ENCODE results near the gene MAP3K20.
"Not testable (repeated sequence)": the region's sequence is repeated elsewhere in the genome, so short reads cannot be mapped to it uniquely, and the experiment has no call there.

The MAP3K20 gene

GRCh38 chr2:173038257-173038656 lies 37.4 kb upstream of the MAP3K20 start:
- not testable (repeated sequence) for H3K4me3 ChIP-seq (ENCODE audit: low read depth in 1 of 2, low read length in 2 of 2); H3K27ac ChIP-seq (ENCODE audit: low read depth, low read length); H3K9ac ChIP-seq (ENCODE audit: low read length); H3K9me3 ChIP-seq (ENCODE audit: low read length); H3K27me3 ChIP-seq (ENCODE audit: control insufficient read depth in 1 of 2, insufficient read depth in 2 of 2, low read length in 2 of 2); H3K36me3 ChIP-seq (ENCODE audit: insufficient read depth, low read length)
- H3K4me1 ChIP-seq (ENCODE audit: insufficient read depth, low read length), result peaks cover 25% of the 10 kb centered on the region

- Histone ChIP-seq H3K27ac (ENCODE audit: low read depth, low read length) (no peak overlapping the region), H3K4me1 (ENCODE audit: insufficient read depth, low read length) (peaks cover 39% of the 10 kb centered on the region), H3K36me3 (ENCODE audit: insufficient read depth, low read length) (no peaks in the 10 kb centered on the region), H3K27me3 (ENCODE audit: control insufficient read depth in 1 of 2, insufficient read depth in 2 of 2, low read length in 2 of 2) (no peaks in the 10 kb centered on the region), H3K9ac (ENCODE audit: low read length) (no peak overlapping the region), H3K9me3 (ENCODE audit: low read length) (no peaks in the 10 kb centered on the region), H3K4me3 (ENCODE audit: low read depth in 1 of 2, low read length in 2 of 2) (no peak overlapping the region)
Measured at GRCh38 chr2:173040729-173041128, 34.9 kb upstream of the MAP3K20 start.

GRCh38 chr2:173043476-173043875 lies 32.2 kb upstream of the MAP3K20 start:
- Histone ChIP-seq H3K27me3 (ENCODE audit: control insufficient read depth in 1 of 2, insufficient read depth in 2 of 2, low read length in 2 of 2) (no peaks in the 10 kb centered on the region), H3K27ac (ENCODE audit: low read depth, low read length) (no peak overlapping the region), H3K4me1 (ENCODE audit: insufficient read depth, low read length) (peaks cover 30% of the 10 kb centered on the region), H3K9ac (ENCODE audit: low read length) (no peak overlapping the region), H3K9me3 (ENCODE audit: low read length) (no peaks in the 10 kb centered on the region), H3K4me3 (ENCODE audit: low read depth in 1 of 2, low read length in 2 of 2) (no peak overlapping the region), H3K36me3 (ENCODE audit: insufficient read depth, low read length) (no peaks in the 10 kb centered on the region)

GRCh38 chr2:173043897-173044519 lies 31.6 kb upstream of the MAP3K20 start:
- H3K27me3 ChIP-seq (ENCODE audit: control insufficient read depth in 1 of 2, insufficient read depth in 2 of 2, low read length in 2 of 2), result no peaks in the 10 kb centered on the region
- H3K36me3 ChIP-seq (ENCODE audit: insufficient read depth, low read length), result no peaks in the 10 kb centered on the region
- H3K4me3 ChIP-seq (ENCODE audit: low read depth in 1 of 2, low read length in 2 of 2), result no peak overlapping the region
- no peak overlapping the region for H3K27ac ChIP-seq (ENCODE audit: low read depth, low read length)
- no peak overlapping the region for H3K9ac ChIP-seq (ENCODE audit: low read length)
- no peaks in the 10 kb centered on the region for H3K9me3 ChIP-seq (ENCODE audit: low read length)
- peaks cover 36% of the 10 kb centered on the region for H3K4me1 ChIP-seq (ENCODE audit: insufficient read depth, low read length)

- Histone ChIP-seq H3K9me3 (ENCODE audit: low read length) (no peaks in the 10 kb centered on the region), H3K27me3 (ENCODE audit: control insufficient read depth in 1 of 2, insufficient read depth in 2 of 2, low read length in 2 of 2) (no peaks in the 10 kb centered on the region), H3K27ac (ENCODE audit: low read depth, low read length) (no peak overlapping the region), H3K36me3 (ENCODE audit: insufficient read depth, low read length) (no peaks in the 10 kb centered on the region), H3K4me3 (ENCODE audit: low read depth in 1 of 2, low read length in 2 of 2) (no peak overlapping the region), H3K9ac (ENCODE audit: low read length) (no peak overlapping the region), H3K4me1 (ENCODE audit: insufficient read depth, low read length) (peaks cover 42% of the 10 kb centered on the region)
Measured at GRCh38 chr2:173044686-173045085, 31.0 kb upstream of the MAP3K20 start.

GRCh38 chr2:173045181-173045580 lies 30.5 kb upstream of the MAP3K20 start:
- Histone ChIP-seq H3K9me3 (ENCODE audit: low read length) (no peaks in the 10 kb centered on the region), H3K36me3 (ENCODE audit: insufficient read depth, low read length) (no peaks in the 10 kb centered on the region), H3K27ac (ENCODE audit: low read depth, low read length) (no peak overlapping the region), H3K27me3 (ENCODE audit: control insufficient read depth in 1 of 2, insufficient read depth in 2 of 2, low read length in 2 of 2) (no peaks in the 10 kb centered on the region), H3K4me1 (ENCODE audit: insufficient read depth, low read length) (peaks cover 47% of the 10 kb centered on the region), H3K9ac (ENCODE audit: low read length) (no peak overlapping the region), H3K4me3 (ENCODE audit: low read depth in 1 of 2, low read length in 2 of 2) (no peak overlapping the region)

- Histone ChIP-seq H3K9me3 (ENCODE audit: low read length) (no peaks in the 10 kb centered on the region), H3K4me1 (ENCODE audit: insufficient read depth, low read length) (peaks cover 45% of the 10 kb centered on the region), H3K27me3 (ENCODE audit: control insufficient read depth in 1 of 2, insufficient read depth in 2 of 2, low read length in 2 of 2) (no peaks in the 10 kb centered on the region), H3K36me3 (ENCODE audit: insufficient read depth, low read length) (no peaks in the 10 kb centered on the region), H3K9ac (ENCODE audit: low read length) (no peak overlapping the region), H3K27ac (ENCODE audit: low read depth, low read length) (peak overlapping the region; percentile 27), H3K4me3 (ENCODE audit: low read depth in 1 of 2, low read length in 2 of 2) (no peak overlapping the region)
Measured at GRCh38 chr2:173048522-173048896, 27.1 kb upstream of the MAP3K20 start.

GRCh38 chr2:173048897-173049661 lies 26.6 kb upstream of the MAP3K20 start:
- peaks cover 45% of the 10 kb centered on the region for H3K4me1 ChIP-seq (ENCODE audit: insufficient read depth, low read length)
- no peak overlapping the region for H3K9ac ChIP-seq (ENCODE audit: low read length)
- H3K36me3 ChIP-seq (ENCODE audit: insufficient read depth, low read length), result no peaks in the 10 kb centered on the region
- H3K4me3 ChIP-seq (ENCODE audit: low read depth in 1 of 2, low read length in 2 of 2), result no peak overlapping the region
- H3K27me3 ChIP-seq (ENCODE audit: control insufficient read depth in 1 of 2, insufficient read depth in 2 of 2, low read length in 2 of 2), result no peaks in the 10 kb centered on the region
- peak overlapping the region; percentile 87 for H3K27ac ChIP-seq (ENCODE audit: low read depth, low read length)
- H3K9me3 ChIP-seq (ENCODE audit: low read length), result no peaks in the 10 kb centered on the region

GRCh38 chr2:173049831-173050230 lies 25.8 kb upstream of the MAP3K20 start:
- Histone ChIP-seq H3K27me3 (ENCODE audit: control insufficient read depth in 1 of 2, insufficient read depth in 2 of 2, low read length in 2 of 2) (no peaks in the 10 kb centered on the region), H3K36me3 (ENCODE audit: insufficient read depth, low read length) (no peaks in the 10 kb centered on the region), H3K9me3 (ENCODE audit: low read length) (no peaks in the 10 kb centered on the region), H3K27ac (ENCODE audit: low read depth, low read length) (peak overlapping the region; percentile 87), H3K4me3 (ENCODE audit: low read depth in 1 of 2, low read length in 2 of 2) (no peak overlapping the region), H3K9ac (ENCODE audit: low read length) (no peak overlapping the region), H3K4me1 (ENCODE audit: insufficient read depth, low read length) (peaks cover 38% of the 10 kb centered on the region)

GRCh38 chr2:173050684-173051083 lies 25.0 kb upstream of the MAP3K20 start:
- no peaks in the 10 kb centered on the region for H3K9me3 ChIP-seq (ENCODE audit: low read length)
- H3K27ac ChIP-seq (ENCODE audit: low read depth, low read length), result no peak overlapping the region
- no peaks in the 10 kb centered on the region for H3K27me3 ChIP-seq (ENCODE audit: control insufficient read depth in 1 of 2, insufficient read depth in 2 of 2, low read length in 2 of 2)
- no peak overlapping the region for H3K9ac ChIP-seq (ENCODE audit: low read length)
- peaks cover 31% of the 10 kb centered on the region for H3K4me1 ChIP-seq (ENCODE audit: insufficient read depth, low read length)
- no peak overlapping the region for H3K4me3 ChIP-seq (ENCODE audit: low read depth in 1 of 2, low read length in 2 of 2)
- H3K36me3 ChIP-seq (ENCODE audit: insufficient read depth, low read length), result no peaks in the 10 kb centered on the region

- Histone ChIP-seq H3K27me3 (ENCODE audit: control insufficient read depth in 1 of 2, insufficient read depth in 2 of 2, low read length in 2 of 2) (no peaks in the 10 kb centered on the region), H3K4me3 (ENCODE audit: low read depth in 1 of 2, low read length in 2 of 2) (no peak overlapping the region), H3K27ac (ENCODE audit: low read depth, low read length) (no peak overlapping the region), H3K9me3 (ENCODE audit: low read length) (no peaks in the 10 kb centered on the region), H3K9ac (ENCODE audit: low read length) (no peak overlapping the region), H3K36me3 (ENCODE audit: insufficient read depth, low read length) (no peaks in the 10 kb centered on the region), H3K4me1 (ENCODE audit: insufficient read depth, low read length) (peaks cover 31% of the 10 kb centered on the region)
Measured at GRCh38 chr2:173051463-173052215, 24.0 kb upstream of the MAP3K20 start.
